Mucosa of descending colon (tissue), 3 donors: ENCODE data around the gene HPN. TPM values are rescaled to one million over a fixed set of nuclear protein-coding genes. Genes with fewer than 3 reads are reported as not detected.

Experiments used
- ATAC-seq: fragments of 200-7000 bp; cut with Tn5 transposase; one replicate; pipeline ENCODE4 v1.9.1; 2020; ENCODE audit warnings: mild to moderate bottlenecking, moderate library complexity
- DNase-seq, 3 donors: peaks; one replicate each; pipeline ENCODE4 v3.0.0-alpha.2; 2020
- H3K36me3 ChIP-seq: fragments of 200-600 bp; one replicate; pipeline ENCODE4 v1.8.0; 2021; ENCODE audit warnings: low read depth, mild to moderate bottlenecking
- H3K4me1 ChIP-seq: fragments of 200-600 bp; one replicate; pipeline ENCODE4 v1.8.0; 2021; ENCODE audit warnings: low read depth, mild to moderate bottlenecking
- H3K4me3 ChIP-seq: fragments of 200-600 bp; one replicate; pipeline ENCODE4 v1.8.0; 2021; ENCODE audit warnings: mild to moderate bottlenecking
- H3K9me3 ChIP-seq: fragments of 200-600 bp; one replicate; pipeline ENCODE4 v1.8.0; 2021; ENCODE audit warnings: mild to moderate bottlenecking
- intact Hi-C, 2 donors: fragments of 100-400 bp; cut with DNase I in 1 of 2; cut with micrococcal nuclease in 1 of 2; formaldehyde crosslinking; loops; one replicate each; pipeline versions ENCODE4 v1.11.0 to v1.11.1; 2022; cut with DNase I, micrococcal nuclease
- total RNA-seq, 3 donors: library from RNA; stranded (reverse); fragmentation: NEBNext Ultra II Directional in 2 of 3; extraction: Animal tissue kit (Norgen Biotek cat#: 25700) in 2 of 3; gene quantifications; one replicate each; pipeline versions ENCODE4 v1.2.1 to v1.2.4, GENCODE V29; 2021 to 2023
- TF ChIP-seq, protein P1 (sequence below): fragments of 200-600 bp; IDR thresholded peaks from one replicate; pipeline ENCODE4 v1.8.0; 2022; ENCODE audit warnings: antibody characterized with exemption, mild to moderate bottlenecking
- donor health status: DM: no; HTN: no; CAD: no; lungs with moderate emphysema.
- donor health status: DM: no; HTN: no; CAD: no.
- donor health status: DM: no; HTN: yes; CAD: no.

The HPN gene
- total RNA-seq, 3 donors from 2014 or later, result 0.54 to 0.94 TPM; not detected in 1

DNA sequence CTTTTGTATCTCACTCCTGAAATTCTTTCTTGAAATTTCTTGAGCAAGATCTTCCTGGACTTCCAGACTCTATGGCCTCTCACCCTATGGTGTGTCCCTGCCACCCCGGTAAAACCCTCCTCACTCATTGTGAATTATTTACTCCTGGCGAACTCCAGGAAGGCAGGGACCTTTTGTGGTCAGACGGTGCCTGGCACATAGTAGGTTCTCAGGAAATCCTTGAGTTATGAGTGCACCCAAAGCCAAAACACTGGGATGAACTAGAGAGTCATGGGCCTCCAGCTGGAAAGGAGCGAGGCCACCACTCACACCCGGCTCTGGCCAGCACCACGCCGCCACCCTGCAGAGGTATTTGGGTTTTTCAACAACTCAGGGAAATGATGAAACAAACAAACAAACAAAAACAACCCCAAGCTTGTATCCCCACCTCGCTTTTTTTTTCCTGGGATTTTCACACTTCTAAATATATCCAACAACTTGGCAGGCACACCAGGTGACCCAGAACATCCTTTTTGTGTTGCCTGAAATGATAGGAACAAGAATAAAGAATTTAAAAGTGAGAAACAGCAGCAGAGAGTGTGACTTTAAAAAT is 11.2 kb downstream of the HPN start:
- peak in 1 of 3 donors; percentile 20 for DNase-seq
- no peak overlapping the region for H3K4me3 ChIP-seq
- TF ChIP-seq, protein P1, sequence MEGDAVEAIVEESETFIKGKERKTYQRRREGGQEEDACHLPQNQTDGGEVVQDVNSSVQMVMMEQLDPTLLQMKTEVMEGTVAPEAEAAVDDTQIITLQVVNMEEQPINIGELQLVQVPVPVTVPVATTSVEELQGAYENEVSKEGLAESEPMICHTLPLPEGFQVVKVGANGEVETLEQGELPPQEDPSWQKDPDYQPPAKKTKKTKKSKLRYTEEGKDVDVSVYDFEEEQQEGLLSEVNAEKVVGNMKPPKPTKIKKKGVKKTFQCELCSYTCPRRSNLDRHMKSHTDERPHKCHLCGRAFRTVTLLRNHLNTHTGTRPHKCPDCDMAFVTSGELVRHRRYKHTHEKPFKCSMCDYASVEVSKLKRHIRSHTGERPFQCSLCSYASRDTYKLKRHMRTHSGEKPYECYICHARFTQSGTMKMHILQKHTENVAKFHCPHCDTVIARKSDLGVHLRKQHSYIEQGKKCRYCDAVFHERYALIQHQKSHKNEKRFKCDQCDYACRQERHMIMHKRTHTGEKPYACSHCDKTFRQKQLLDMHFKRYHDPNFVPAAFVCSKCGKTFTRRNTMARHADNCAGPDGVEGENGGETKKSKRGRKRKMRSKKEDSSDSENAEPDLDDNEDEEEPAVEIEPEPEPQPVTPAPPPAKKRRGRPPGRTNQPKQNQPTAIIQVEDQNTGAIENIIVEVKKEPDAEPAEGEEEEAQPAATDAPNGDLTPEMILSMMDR, result no peak
- H3K4me1 ChIP-seq, result no peaks in the 10 kb centered on the region
- no peaks in the 10 kb centered on the region for H3K9me3 ChIP-seq
- ATAC-seq, result no peak
- no peaks in the 10 kb centered on the region for H3K36me3 ChIP-seq
- intact Hi-C loops, result no loop called here

DNA sequence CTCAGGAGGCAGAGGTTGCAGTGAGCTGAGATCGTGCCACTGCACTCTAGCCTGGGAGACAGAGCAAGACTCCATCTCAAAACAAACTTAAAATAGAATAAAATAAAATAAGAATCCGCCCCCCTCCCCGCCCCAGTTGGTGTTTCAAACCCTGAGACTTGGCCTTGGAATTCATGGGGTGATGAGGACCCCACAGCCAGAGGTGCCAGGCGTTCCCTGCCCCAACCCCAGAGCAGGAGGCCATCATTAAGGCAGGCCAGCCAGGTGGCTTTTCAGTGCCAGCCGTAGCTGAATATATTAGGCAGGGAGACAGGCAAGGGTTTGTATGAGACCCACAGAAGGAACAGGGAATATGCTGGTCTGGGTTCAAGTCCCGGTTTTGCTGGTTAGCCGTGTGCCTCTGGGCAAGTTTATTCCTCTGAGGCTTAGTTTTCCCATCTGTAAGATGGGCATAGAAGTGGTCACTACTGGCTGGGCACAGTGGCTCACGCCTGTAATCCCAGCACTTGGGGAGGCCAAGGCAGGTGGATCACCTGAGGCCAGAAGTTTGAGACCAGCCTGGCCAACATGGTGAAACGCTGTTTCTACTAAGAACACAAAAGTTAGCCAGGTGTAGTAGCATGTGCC is 12.3 kb downstream of the HPN start:
- no peak for ATAC-seq
- Histone ChIP-seq H3K4me3 (no peak overlapping the region), H3K4me1 (no peaks in the 10 kb centered on the region), H3K9me3 (no peaks in the 10 kb centered on the region), H3K36me3 (no peaks in the 10 kb centered on the region)
- TF ChIP-seq, protein P1, result no peak
- intact Hi-C loops, result no loop called here
- peak in 1 of 3 donors; percentile 11 for DNase-seq

DNA sequence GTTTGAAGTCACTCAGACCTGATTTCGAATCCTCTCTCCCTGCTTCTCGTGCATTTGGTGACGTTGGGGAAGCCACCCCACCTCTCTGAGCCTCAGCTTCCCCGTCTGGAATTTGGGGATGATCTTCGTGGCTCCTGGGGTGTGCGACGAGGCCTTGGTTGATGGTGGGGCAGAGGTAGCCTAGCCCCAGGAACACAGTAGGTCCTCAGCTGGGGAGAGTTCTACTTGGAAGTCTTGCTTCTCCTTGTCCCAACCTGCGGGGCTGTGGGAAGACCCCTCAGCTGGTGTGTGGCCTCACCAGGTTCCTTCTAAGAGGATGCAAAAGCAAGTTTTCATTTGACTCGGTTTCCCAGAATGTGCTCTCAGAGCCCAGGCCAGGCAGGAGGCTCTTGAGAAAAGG is 13.1 kb downstream of the HPN start:
- Histone ChIP-seq H3K9me3 (no peaks in the 10 kb centered on the region), H3K4me1 (no peaks in the 10 kb centered on the region), H3K36me3 (no peaks in the 10 kb centered on the region), H3K4me3 (no peak overlapping the region)
- TF ChIP-seq, protein P1, result no peak
- DNase-seq (peak in 1 of 3 donors; percentile 27), ATAC-seq (no peak)
- intact Hi-C loops, result no loop called here

- TF ChIP-seq, protein P1, result no peak
- Histone ChIP-seq H3K36me3 (no peaks in the 10 kb centered on the region), H3K9me3 (no peaks in the 10 kb centered on the region), H3K4me1 (no peaks in the 10 kb centered on the region), H3K4me3 (no peak overlapping the region)
- intact Hi-C loops, result no loop called here
- DNase-seq (peak in 1 of 3 donors; percentile 44), ATAC-seq (peak; percentile 58)
These were observed 14.2 kb downstream of the HPN start for GRCh38 chr19:35055715-35056179.

DNA sequence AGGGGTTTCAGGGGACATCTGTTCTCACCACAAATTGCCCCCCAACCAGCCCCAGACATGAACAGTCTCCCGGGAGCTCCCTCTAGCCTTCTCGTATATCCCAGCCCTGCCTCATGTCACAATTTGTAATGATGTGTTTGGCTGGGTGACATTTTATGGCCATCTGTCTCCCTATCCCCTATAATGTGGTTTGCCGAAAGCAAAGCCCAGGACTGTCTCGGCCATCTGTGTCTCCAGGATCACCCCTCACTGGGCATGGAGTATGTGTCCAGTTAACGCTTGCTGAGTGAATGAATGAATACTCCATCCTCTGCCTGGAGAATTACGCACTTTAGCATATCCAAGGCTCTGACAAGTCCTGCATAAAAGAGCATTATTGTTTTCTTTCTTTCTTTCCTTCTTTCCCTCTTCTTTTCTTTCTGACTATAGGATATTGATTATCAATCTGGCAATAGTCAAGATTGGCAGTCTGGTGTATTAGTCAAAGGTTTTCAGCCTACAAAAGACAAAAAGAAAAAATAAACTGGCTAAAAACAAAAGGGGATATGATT is 15.1 kb downstream of the HPN start:
- Histone ChIP-seq H3K4me1 (no peaks in the 10 kb centered on the region), H3K9me3 (no peaks in the 10 kb centered on the region), H3K36me3 (no peaks in the 10 kb centered on the region), H3K4me3 (no peak overlapping the region)
- intact Hi-C loops, result no loop called here
- TF ChIP-seq, protein P1, result no peak
- ATAC-seq (no peak), DNase-seq (peak in 1 of 3 donors; percentile 2)
